ENCODE data around the gene NCAPD2. TPM values are rescaled to one million over a fixed set of nuclear protein-coding genes. Genes with fewer than 3 reads are reported as not detected.
A peak's percentile ranks its signal among the peaks of the same experiment; 100 is the strongest.

Gene NCAPD2
- total RNA-seq, 1 experiment from 2014 or later = 204 TPM

DNA sequence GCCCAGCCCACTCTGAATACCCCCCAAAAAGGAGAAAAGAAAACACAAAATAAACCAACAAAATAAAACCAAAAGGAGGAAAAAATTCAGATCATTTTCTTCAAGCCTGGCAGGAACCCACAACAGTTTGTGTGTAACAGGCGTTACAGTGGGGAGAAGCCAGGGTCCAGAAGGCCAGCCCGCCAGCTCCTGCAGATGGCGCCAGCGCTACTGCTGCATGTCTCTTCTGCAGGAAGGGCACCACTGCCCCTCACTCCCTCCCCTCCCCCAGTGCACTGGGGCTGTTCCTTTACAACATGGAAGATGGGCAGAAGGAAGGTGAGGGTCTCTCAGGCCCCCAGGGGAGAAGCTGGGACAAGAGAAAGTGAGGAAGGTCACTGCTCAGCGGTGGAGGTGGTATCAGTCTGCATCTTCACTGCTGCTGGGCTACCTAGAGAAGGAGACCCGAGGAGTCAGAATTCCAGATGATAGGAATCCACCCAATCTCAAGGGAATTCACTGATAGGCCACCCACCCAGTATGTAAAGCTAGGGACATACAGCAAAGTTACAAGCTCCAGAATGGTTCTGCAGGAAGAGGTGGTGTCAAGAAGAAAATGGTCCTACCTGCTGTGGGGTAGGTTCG, 76.5 kb downstream of the NCAPD2 start:
- H3K4me1 ChIP-seq = no peaks in the 10 kb centered on the region
- H3K27me3 Mint-ChIP-seq (ENCODE audit: insufficient read depth, unreplicated experiment) = no peaks in the 10 kb centered on the region
- no peak overlapping the region for H3K4me3 ChIP-seq (ENCODE audit: low read depth, low read length)
- CTCF ChIA-PET = interaction anchor here (0.5 to 1.5 kb wide), 12 partner anchors 12 to 183 kb away, joined by 3 to 9 read pairs (median 4); partner anchors contain the start of genes COPS7A and MLF2
- TF ChIP-seq, protein P1, sequence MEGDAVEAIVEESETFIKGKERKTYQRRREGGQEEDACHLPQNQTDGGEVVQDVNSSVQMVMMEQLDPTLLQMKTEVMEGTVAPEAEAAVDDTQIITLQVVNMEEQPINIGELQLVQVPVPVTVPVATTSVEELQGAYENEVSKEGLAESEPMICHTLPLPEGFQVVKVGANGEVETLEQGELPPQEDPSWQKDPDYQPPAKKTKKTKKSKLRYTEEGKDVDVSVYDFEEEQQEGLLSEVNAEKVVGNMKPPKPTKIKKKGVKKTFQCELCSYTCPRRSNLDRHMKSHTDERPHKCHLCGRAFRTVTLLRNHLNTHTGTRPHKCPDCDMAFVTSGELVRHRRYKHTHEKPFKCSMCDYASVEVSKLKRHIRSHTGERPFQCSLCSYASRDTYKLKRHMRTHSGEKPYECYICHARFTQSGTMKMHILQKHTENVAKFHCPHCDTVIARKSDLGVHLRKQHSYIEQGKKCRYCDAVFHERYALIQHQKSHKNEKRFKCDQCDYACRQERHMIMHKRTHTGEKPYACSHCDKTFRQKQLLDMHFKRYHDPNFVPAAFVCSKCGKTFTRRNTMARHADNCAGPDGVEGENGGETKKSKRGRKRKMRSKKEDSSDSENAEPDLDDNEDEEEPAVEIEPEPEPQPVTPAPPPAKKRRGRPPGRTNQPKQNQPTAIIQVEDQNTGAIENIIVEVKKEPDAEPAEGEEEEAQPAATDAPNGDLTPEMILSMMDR (IDR thresholded peaks at IDR 0.05; ENCODE audit: insufficient read depth in 1 of 2, low read depth in 1 of 2, low read length in 1 of 2, severe bottlenecking in 1 of 2, unreplicated experiment in 1 of 2) = peak; percentile 76 to 82
- peaks cover 23% of the 10 kb centered on the region for H3K4me1 Mint-ChIP-seq (ENCODE audit: low read depth, unreplicated experiment)
- H3K36me3 Mint-ChIP-seq (ENCODE audit: insufficient read depth, unreplicated experiment) = peaks cover 96% of the 10 kb centered on the region
- H3K4me3 Mint-ChIP-seq (ENCODE audit: unreplicated experiment) = peak overlapping the region; percentile 81
- BruUV-seq (replicated peaks) = no TSS peak
- H3K9me3 ChIP-seq = no peaks in the 10 kb centered on the region
- H3K27me3 ChIP-seq (replicated peaks; ENCODE audit: control insufficient read depth, insufficient read depth, low read length) = no peaks in the 10 kb centered on the region
- peak; percentile 82 to 84 for DNase-seq
- POLR2A ChIA-PET = interaction anchor here (1.0 kb wide), 1 partner anchor 119 kb away, joined by 11 read pairs; the partner anchor contains the start of gene ZNF384
- H3K9me3 Mint-ChIP-seq (ENCODE audit: unreplicated experiment) = no peaks in the 10 kb centered on the region
- intact Hi-C loops (cut with micrococcal nuclease; ENCODE audit: unreplicated experiment) = loop anchor here (5.0 kb wide), 1 partner anchor 257 kb away; the partner anchor contains the start of gene P3H3
- H3K36me3 ChIP-seq (ENCODE audit: control insufficient read depth, insufficient read depth, low read length) = peaks cover 12% of the 10 kb centered on the region
- H3K27ac Mint-ChIP-seq (ENCODE audit: unreplicated experiment) = no peak overlapping the region

- TF ChIP-seq, protein P1 (IDR thresholded peaks at IDR 0.05; ENCODE audit: insufficient read depth in 1 of 2, low read depth in 1 of 2, low read length in 1 of 2, severe bottlenecking in 1 of 2, unreplicated experiment in 1 of 2) = no peak
- peaks cover 11% of the 10 kb centered on the region for H3K36me3 ChIP-seq (ENCODE audit: control insufficient read depth, insufficient read depth, low read length)
- no peak for DNase-seq
- CTCF ChIA-PET = interaction anchor here (1.0 kb wide), 1 partner anchor 10 kb away, joined by 3 read pairs; no protein-coding TSS in a partner anchor
- no peaks in the 10 kb centered on the region for H3K4me1 ChIP-seq
- H3K4me3 ChIP-seq (ENCODE audit: low read depth, low read length) = no peak overlapping the region
- Mint-ChIP-seq H3K27ac (ENCODE audit: unreplicated experiment) (no peak overlapping the region), H3K36me3 (ENCODE audit: insufficient read depth, unreplicated experiment) (peaks cover 96% of the 10 kb centered on the region), H3K9me3 (ENCODE audit: unreplicated experiment) (no peaks in the 10 kb centered on the region), H3K4me3 (ENCODE audit: unreplicated experiment) (no peak overlapping the region), H3K4me1 (ENCODE audit: low read depth, unreplicated experiment) (peaks cover 14% of the 10 kb centered on the region), H3K27me3 (ENCODE audit: insufficient read depth, unreplicated experiment) (no peaks in the 10 kb centered on the region)
- H3K27me3 ChIP-seq (replicated peaks; ENCODE audit: control insufficient read depth, insufficient read depth, low read length) = no peaks in the 10 kb centered on the region
- no TSS peak for BruUV-seq (replicated peaks)
- no peaks in the 10 kb centered on the region for H3K9me3 ChIP-seq
- POLR2A ChIA-PET = interaction anchor here (0.7 kb wide), 1 partner anchor 277 kb away, joined by 3 read pairs; no protein-coding TSS in a partner anchor
- intact Hi-C loops (cut with micrococcal nuclease; ENCODE audit: unreplicated experiment) = loop anchor here (5.0 kb wide), 1 partner anchor 254 kb away; the partner anchor contains the start of gene P3H3
Observed at GRCh38 chr12:6573001-6573400, 79.1 kb downstream of the NCAPD2 start.

- no peak overlapping the region for H3K27ac Mint-ChIP-seq (ENCODE audit: unreplicated experiment)
- no peaks in the 10 kb centered on the region for H3K9me3 Mint-ChIP-seq (ENCODE audit: unreplicated experiment)
- Histone ChIP-seq H3K9me3 (no peaks in the 10 kb centered on the region), H3K4me3 (ENCODE audit: low read depth, low read length) (no peak overlapping the region), H3K27me3 (replicated peaks; ENCODE audit: control insufficient read depth, insufficient read depth, low read length) (no peaks in the 10 kb centered on the region), H3K4me1 (no peaks in the 10 kb centered on the region), H3K36me3 (ENCODE audit: control insufficient read depth, insufficient read depth, low read length) (peaks cover 11% of the 10 kb centered on the region)
- no peak for DNase-seq
- ChIA-PET CTCF (no interaction called here), POLR2A (no interaction called here)
- no peak overlapping the region for H3K4me3 Mint-ChIP-seq (ENCODE audit: unreplicated experiment)
- BruUV-seq (replicated peaks) = no TSS peak
- peaks cover 97% of the 10 kb centered on the region for H3K36me3 Mint-ChIP-seq (ENCODE audit: insufficient read depth, unreplicated experiment)
- intact Hi-C loops (cut with micrococcal nuclease; ENCODE audit: unreplicated experiment) = loop anchor here (5.0 kb wide), 1 partner anchor 253 kb away; the partner anchor contains the start of gene P3H3
- TF ChIP-seq, protein P1 (IDR thresholded peaks at IDR 0.05; ENCODE audit: insufficient read depth in 1 of 2, low read depth in 1 of 2, low read length in 1 of 2, severe bottlenecking in 1 of 2, unreplicated experiment in 1 of 2) = no peak
- peaks cover 14% of the 10 kb centered on the region for H3K4me1 Mint-ChIP-seq (ENCODE audit: low read depth, unreplicated experiment)
- no peaks in the 10 kb centered on the region for H3K27me3 Mint-ChIP-seq (ENCODE audit: insufficient read depth, unreplicated experiment)
Observed at GRCh38 chr12:6574576-6575295, 80.8 kb downstream of the NCAPD2 start.
